ENCODE data around the gene EIF4A2. TPM values are rescaled to one million over a fixed set of nuclear protein-coding genes. Genes with fewer than 3 reads are reported as not detected.

The EIF4A2 gene
- total and polyA plus RNA-seq, 9 of the 15 experiments (the other 6 are each of a cell fraction or from before 2014, with no cell fraction given) = 307 to 754 (median 435) TPM

DNA sequence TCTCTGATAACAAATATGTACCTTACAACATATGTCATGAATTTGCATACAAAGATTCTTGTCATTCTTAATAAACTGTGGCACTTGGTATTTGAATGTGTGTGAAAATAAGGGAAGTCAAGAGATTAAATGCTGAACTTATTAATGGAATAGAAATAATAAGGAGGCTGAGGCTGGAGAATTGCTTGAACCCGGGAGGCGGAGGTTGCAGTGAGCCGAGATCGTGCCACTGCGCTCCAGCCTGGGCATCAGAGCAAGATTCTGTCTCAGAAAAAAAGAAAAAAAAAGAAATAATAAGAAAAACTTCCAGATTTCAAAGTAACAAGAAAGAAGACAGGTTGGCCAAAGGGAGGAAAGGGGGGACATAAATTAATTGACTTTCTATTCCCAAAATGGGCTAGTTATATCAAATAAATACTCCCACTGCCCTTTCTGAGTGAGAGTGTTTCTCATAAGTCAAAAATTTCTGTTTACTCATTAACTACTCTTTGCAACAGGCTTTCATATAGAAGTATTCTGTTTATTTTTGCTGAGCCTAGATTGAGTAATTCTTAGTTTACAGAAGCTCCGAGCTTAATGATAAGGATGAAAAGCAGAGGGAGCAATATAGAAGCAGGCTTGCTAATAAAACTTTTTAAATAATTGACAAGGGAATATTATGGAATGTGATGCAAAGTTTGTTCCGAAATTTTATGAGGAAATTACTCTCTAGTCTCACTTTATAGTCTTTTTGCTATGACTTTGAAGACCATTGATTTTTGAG is 40.6 kb upstream of the EIF4A2 start:
- H2AFZ ChIP-seq (ENCODE audit: low read depth, low read length) = no peak overlapping the region
- ATAC-seq (no peak), FAIRE-seq (no peak), DNase-seq (ENCODE audit: extremely low read depth in 1 of 4, low spot score in 3 of 4) (no peak)
- no TSS peak for BruUV-seq (replicated peaks)
- ChIA-PET POLR2A (no interaction called here), CTCF (ENCODE audit: low intra/inter-chr PET ratio) (no interaction called here)
- H3K27ac ChIP-seq (ENCODE audit: extremely low read depth, low read depth, low read length) = no peak overlapping the region
- intact Hi-C loops (cut with micrococcal nuclease) (no loop called here), in situ Hi-C loops (cut with MboI) (no loop called here)
- H3K9me3 ChIP-seq (replicated peaks; ENCODE audit: control insufficient read depth, insufficient read depth, low read depth, low read length) = no peaks in the 10 kb centered on the region
- H3K9ac ChIP-seq (ENCODE audit: insufficient read depth in 1 of 2, low read depth in 2 of 2, low read length in 2 of 2) = no peak overlapping the region
- no peaks in the 10 kb centered on the region for H4K20me1 ChIP-seq (replicated peaks; ENCODE audit: control insufficient read depth, insufficient read depth, low read length)
- no peak overlapping the region for H3K4me2 ChIP-seq (ENCODE audit: insufficient read depth, low read length)
- TF ChIP-seq TAF15 (IDR thresholded peaks at IDR 0.05; ENCODE audit: low read depth, low read length) (no peak), LCOR (CRISPR knock-in tag; IDR thresholded peaks at IDR 0.05) (no peak), ZSCAN29 (IDR thresholded peaks at IDR 0.05) (no peak)
- TF ChIP-seq, protein P1, sequence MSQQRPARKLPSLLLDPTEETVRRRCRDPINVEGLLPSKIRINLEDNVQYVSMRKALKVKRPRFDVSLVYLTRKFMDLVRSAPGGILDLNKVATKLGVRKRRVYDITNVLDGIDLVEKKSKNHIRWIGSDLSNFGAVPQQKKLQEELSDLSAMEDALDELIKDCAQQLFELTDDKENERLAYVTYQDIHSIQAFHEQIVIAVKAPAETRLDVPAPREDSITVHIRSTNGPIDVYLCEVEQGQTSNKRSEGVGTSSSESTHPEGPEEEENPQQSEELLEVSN (IDR thresholded peaks at IDR 0.05; ENCODE audit: borderline replicate concordance in 1 of 2, extremely low read depth in 1 of 2, insufficient read depth in 1 of 2, insufficient read length in 1 of 2, low read depth in 1 of 2, low read length in 1 of 2, poor library complexity in 1 of 2, severe bottlenecking in 1 of 2) = no peak
- 13% methylated on average over 7 of the region's 7 CpGs for WGBS (ENCODE audit: insufficient coverage, low coverage, missing lambda C conversion rate)
- no peaks in the 10 kb centered on the region for H3K9me1 ChIP-seq (ENCODE audit: control insufficient read depth, insufficient read depth, low read length)
- no peaks in the 10 kb centered on the region for H3K79me2 ChIP-seq (ENCODE audit: control insufficient read depth, insufficient read depth, low read length)
- peaks cover 16 to 31% of the 10 kb centered on the region in 2 experiments for H3K27me3 ChIP-seq (ENCODE audit: control insufficient read depth in 2 of 2, insufficient read depth in 2 of 2, low read length in 2 of 2)
- no peak overlapping the region for H3K4me3 ChIP-seq
- peaks cover 3 to 5% of the 10 kb centered on the region in 2 experiments; a peak in 3 of 5 replicates for H3K4me1 ChIP-seq (replicated peaks in 1 of 2; ENCODE audit: control insufficient read depth in 2 of 2, insufficient read depth in 2 of 2, low read length in 2 of 2)
- no peaks in the 10 kb centered on the region for H3K36me3 ChIP-seq (ENCODE audit: control insufficient read depth, insufficient read depth, low read length)

Measured in K562 (cell line).